Fibroblast of pulmonary artery (primary cell): ENCODE data around the gene POLN.

Experiments used
- DNase-seq: peaks from one replicate; pipeline ENCODE4 v3.0.0-alpha.2; 2010; ENCODE audit warnings: low read depth
- H3K4me3 ChIP-seq: replicated peaks from 2 replicates; pipeline ENCODE4 v1.5.1; 2011; ENCODE audit warnings: low read depth, mild to moderate bottlenecking, control low read depth, low read length, moderate library complexity
- TF ChIP-seq, protein P1 (sequence below): IDR thresholded peaks from 2 replicates; pipeline ENCODE4 v1.5.1; 2011; ENCODE audit warnings: mild to moderate bottlenecking, control low read depth, low read length, inconsistent platforms; ENCODE audit errors: missing control alignments

The POLN gene

DNA sequence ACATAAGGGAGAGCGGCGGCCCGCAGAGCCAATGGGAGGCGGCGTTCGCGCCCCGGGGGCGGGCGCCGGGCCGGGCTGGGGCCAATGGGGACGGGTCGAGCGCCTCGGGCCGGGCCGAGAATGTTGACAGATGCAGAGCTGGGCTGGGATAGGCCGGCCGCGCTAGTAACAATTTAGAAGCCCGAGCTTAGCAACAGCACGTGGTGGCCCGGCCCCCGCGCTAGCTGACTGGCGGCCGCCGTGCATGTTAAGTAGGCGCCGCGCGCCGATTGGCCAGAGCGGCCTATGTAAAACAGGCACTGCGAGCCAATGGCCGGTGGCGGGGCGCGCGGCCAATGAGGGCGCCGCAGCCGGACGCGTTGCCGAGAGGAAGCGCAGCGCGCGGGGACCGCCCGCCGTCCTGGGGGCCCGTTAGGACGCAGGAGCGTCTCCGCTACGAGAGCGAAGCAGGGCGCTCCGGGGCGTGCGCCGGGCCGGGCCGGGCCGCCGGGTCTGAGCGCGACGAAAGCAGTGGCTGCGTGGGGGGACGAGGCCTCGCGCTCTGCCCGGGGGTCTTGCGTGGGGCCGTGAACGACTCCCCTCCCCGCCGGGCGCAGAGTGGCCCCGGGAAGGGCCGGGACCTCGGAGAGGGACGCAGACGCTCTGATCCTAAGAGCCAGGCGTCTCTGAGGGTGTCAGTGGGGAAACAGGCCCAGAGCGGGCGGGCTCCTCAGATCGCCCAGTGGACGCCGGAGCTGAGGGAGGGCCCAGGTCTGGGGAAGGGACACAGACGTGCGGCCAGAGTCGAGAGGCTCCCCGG lies 20.4 kb upstream of the POLN start:
- H3K4me3 ChIP-seq: peak overlapping the region; percentile 61
- peak; percentile 100 for DNase-seq
- TF ChIP-seq, protein P1, sequence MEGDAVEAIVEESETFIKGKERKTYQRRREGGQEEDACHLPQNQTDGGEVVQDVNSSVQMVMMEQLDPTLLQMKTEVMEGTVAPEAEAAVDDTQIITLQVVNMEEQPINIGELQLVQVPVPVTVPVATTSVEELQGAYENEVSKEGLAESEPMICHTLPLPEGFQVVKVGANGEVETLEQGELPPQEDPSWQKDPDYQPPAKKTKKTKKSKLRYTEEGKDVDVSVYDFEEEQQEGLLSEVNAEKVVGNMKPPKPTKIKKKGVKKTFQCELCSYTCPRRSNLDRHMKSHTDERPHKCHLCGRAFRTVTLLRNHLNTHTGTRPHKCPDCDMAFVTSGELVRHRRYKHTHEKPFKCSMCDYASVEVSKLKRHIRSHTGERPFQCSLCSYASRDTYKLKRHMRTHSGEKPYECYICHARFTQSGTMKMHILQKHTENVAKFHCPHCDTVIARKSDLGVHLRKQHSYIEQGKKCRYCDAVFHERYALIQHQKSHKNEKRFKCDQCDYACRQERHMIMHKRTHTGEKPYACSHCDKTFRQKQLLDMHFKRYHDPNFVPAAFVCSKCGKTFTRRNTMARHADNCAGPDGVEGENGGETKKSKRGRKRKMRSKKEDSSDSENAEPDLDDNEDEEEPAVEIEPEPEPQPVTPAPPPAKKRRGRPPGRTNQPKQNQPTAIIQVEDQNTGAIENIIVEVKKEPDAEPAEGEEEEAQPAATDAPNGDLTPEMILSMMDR: no peak

DNA sequence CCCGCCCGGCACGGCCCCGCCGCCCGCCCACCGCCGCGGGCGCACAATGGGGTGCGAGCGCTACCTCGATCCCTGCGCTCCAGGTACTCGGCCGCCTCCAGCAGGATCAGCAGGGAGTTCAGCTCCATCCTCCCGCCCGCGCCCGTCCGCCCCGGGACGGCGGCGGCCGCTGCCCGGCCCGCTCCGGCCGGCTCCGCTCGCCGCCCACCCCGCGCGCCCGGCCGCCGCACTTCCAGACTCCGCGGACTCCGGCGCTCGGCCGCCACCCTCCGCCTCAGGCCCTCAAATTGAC lies 19.9 kb upstream of the POLN start, which contains the start of gene MXD4:
Gene MXD4, minus strand, starts transcription at position 257 of the 292 bp plus-strand sequence. Its CDS starts 129 bp downstream, at position 128.
- no peak for DNase-seq
- TF ChIP-seq, protein P1: no peak
- H3K4me3 ChIP-seq: peak within 1 kb of the TSS; percentile 89

DNA sequence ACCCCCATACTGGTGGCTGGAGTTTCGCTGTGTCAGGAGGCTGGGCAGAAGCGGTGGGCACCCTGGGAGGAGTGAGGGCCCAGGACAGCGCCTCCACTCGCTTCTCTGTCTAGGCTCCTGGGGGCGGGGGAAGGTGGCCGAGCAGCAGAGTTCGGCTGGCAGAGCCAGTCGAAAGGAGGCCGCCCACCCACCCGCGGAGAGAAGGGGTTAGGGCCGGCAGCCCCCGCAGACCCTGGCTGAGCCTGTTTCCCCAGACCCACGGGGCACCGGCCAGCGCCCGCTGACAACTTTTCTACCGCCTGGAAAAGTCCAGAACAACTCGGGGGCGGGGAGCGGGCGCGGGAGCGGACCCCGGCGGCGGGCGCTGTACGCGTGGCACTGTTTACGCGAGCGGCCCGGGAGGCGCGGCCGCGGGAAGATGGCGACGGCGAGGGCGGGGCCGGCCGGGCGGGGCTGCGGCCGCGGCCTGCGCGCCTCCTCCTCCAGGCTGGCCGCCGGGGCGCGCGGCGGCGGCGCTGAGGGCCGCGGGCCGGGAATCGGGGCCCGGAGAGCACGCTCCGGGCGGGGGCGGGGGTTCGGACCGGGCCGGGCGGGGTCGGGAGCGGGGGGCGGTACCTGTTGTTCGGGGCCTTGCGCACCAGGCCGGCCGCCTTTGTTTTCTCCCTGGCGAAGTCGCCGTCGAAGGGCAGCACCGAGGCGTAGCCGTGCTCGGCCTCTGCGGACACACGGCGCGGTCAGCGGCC lies 19.4 kb upstream of the POLN start:
- TF ChIP-seq, protein P1: no peak
- peak; percentile 48 for DNase-seq
- H3K4me3 ChIP-seq: peak overlapping the region; percentile 89

DNA sequence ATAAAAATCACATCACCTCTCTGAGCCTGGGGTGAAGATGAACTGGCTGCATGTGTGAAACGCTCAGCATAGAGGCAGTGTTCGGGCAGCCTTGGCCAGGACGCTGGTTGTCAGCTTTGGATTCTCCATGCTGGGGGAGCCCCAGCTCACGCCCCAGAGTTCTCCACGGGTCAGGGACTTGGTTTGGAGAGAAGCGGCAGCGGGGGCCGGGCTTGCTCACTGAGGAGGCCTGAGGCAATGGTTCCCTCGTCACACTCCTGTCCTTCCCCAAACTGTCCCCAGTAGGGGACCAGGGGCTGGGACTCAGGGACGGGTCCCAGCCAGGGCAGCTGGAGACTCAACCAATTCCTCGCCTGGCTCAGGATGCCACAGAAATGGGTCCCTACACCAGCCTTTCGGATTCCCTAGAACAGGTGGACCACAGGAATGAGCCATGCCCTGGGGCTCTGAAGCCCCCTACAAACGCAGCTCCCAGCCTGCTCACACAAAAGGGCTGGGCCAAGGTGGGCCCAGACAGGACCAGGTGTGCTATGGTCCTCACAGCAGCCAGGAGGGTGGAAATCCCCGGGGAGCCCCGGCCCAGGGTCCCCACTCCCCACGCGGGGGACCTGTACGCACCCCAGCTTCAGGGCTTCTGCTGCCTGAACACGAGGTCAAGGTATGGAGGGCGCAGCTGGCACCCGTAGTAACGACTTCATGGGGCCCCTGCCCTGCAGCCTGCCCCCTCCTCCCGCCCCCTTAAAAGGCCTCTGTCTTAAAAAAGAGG lies 18.6 kb upstream of the POLN start:
- DNase-seq: no peak
- TF ChIP-seq, protein P1: no peak
- H3K4me3 ChIP-seq: peak overlapping the region; percentile 89

DNA sequence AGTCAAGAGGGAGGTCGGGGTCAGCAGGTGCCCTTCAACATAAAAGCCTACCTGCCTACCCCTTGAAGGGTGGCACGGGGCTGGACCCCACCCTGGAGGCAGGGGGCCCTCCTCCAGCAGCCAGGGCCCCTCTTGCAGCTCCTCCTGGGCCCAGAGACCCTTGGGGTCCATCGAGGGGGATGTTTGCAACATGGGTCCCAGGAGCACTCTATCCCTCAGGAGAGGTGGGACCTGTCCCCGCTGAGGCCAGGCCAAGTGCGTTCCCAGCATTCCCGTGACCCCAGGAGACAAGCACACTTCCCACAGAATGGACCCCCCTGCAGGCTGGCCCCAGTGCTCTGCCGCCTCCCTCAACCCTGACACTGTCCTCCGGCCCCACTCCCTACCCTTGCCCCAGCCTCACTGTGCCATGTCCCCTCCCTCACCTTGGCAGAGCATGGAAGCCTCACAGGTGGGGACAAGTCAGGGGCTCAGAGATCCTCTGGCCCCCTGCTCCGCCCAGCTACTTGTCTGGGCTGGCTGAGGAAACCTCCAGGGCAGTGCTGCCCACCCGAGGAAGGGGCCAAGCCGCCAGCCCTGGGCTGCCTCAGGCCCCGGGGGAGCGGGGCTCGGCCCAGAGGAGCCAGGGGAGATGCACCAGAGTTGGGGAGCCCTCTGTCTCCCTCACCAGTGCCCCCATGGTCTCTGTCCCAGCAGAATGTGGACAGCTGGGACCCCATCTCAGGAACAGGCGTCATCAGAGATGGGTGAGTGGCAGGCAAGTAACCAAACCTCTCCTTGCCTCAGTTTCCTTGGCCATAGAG lies 17.8 kb upstream of the POLN start:
- TF ChIP-seq, protein P1: no peak
- no peak for DNase-seq
- H3K4me3 ChIP-seq: peak overlapping the region; percentile 89

DNA sequence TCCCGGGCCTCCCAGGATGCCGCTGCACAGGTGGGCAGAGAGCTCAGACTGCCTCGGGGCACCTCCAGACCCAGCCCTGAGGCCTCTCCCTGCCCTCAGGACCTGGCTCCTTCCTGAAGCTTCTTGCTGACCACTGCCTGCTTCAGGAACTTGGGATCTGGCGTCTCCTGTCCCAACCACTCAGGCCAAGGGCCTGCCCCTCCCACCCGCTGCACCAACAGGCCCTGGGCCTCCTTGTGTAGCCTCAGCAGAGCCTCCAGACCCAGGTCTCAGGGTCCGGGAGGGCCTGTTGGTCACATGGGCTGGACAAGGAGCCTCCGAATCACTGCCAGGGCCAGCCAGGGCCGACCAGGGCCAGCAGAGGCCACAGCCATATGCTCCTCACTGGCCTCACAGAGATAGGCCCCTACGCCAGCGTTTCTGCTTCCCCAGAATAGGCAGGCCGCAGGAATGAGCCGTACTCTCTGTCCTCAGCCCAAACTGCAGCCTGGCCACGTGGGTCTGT lies 17.2 kb upstream of the POLN start:
- peak overlapping the region; percentile 89 for H3K4me3 ChIP-seq
- DNase-seq: no peak

More for the DNA sequence above, 17.2 kb upstream of the POLN start:
- TF ChIP-seq, protein P1: no peak
